HG02981 (cell line): ENCODE results near the gene UBXN6.

Source experiments
- ATAC-seq: cut with Tn5 transposase; IDR thresholded peaks from one replicate; pipeline ENCODE4 v1.9.1; 2021; ENCODE audit warnings: mild to moderate bottlenecking, moderate library complexity; ENCODE audit not compliant: unreplicated experiment

The UBXN6 gene, protein sequence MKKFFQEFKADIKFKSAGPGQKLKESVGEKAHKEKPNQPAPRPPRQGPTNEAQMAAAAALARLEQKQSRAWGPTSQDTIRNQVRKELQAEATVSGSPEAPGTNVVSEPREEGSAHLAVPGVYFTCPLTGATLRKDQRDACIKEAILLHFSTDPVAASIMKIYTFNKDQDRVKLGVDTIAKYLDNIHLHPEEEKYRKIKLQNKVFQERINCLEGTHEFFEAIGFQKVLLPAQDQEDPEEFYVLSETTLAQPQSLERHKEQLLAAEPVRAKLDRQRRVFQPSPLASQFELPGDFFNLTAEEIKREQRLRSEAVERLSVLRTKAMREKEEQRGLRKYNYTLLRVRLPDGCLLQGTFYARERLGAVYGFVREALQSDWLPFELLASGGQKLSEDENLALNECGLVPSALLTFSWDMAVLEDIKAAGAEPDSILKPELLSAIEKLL

DNA sequence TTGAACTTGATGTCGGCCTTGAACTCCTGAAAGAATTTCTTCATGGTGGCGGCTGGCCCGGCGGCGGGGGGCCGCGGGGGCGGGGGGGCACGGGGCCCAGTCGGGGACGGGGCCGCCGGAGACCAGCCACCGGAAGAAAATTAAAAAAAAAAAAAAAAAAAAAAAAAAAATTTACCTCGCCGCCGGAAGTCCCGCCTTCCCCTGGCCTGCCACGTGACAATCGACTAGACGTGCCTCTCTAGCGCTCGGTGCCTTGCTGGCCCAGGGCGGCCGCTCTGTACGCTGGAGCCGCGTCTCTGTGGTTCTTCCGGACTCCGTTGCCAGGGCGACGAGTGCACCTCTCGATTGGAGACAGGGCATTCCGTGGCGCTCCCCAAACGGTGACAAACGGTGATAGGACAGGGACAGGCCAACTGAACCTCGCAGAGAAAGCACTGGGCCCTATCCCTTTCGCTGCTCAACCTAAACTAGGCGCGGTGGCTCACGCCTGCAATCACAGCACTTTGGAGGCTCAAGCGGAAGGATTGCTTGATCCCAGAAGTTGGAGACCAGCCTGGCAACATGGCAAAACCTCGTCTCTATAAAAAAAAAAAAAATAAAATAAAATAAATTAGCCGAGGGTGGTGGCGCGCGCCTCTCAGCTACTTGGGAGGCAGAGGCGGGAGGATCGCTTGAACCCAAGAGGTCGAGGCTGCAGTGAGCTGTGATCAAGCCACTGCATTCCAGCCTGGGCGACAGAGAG lies at the start of gene UBXN6:
Gene UBXN6 (minus strand): TSS at position 141 of the 742 bp plus-strand sequence. CDS start 97 bp downstream, at position 44.
- ATAC-seq, result peak; percentile 79

DNA sequence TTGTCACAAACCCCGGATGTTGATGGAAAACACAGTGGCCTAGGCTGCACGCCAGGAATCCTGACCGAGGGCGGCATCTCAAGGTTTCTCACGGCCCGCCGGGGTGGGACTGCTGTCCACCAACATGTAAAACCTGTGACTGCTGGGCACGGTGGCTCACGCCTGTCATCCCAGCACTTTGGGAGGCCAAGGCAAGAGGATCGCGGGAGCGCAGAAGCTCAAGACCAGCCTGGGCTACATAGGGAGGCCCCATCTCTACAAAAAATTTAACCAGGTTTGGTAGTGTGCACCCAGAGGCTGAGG lies 49.5 kb upstream of the UBXN6 start:
- ATAC-seq, result no peak

DNA sequence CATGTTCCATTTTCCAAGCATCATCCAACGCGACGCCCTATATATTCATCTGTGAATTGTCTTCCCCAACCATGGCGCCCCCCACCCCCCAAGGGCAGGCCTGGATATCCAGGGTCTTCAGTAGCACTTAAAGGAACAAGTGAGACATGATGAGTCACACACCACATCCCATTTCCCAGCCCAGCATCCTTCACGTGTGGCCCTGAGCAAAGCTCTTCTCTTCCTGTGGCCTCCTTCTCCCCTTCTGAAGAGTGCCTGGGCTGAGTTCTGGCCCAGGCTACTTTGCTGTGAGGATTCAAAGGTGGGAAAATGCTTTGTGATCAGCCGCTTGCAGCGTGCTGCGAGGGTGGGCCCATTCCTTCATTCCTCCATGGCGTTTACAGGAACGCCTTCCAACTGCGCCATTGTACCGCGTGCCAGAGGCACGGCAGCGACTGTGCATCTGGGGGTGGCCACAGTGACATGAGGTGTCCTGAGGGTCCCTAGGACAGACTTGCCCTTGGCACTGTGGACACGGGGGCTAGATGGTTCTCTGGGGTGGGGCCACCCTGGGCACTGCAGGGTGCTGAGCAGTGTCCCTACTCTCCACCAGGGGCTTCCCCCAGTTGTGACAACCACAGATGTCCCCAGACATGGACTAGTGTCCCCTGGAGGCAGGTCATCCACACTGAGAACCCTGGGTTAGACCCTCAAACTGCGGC lies 49.0 kb upstream of the UBXN6 start:
- no peak for ATAC-seq

DNA sequence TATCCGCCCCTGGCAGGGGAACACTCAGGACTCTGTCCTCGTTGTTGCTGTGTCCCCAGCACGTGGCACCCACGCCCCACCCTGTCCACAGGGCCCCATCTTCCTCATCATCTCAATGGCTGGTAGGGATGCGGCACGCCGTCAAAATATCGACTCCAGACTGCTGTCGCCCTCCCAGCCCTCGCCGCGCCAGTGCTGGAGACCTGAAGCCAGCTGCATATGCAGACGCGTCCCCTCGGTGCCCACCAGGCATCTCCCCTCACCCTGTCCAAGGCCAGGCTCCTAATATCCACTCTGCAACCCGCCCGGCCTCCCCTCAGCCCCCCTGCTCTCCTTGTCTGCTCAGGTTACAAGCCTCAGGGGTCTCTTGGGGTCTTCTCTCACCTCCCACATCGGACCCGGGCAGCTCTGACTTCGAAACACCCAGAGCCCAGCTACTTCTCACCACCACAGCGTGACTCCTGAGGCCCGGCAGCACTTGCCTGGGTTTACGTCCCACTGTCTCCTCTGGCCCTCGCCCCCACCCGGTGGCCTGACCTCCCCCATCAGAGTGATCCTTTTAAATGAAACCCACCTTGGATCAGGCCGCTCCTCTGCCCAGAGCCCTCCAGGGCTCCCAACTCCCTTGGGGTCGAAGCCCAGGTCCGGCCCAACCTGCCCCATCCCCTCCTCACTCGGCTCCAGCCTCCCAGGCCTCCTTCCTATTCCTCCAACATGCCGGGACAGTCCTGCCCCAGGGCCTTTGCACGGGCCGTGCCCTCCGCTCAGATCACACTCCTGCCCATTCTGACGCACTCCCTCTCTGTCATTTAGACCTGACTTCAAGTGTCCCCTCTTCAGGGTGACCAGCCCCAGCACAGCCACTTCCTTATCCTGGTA lies 48.2 kb upstream of the UBXN6 start:
- no peak for ATAC-seq

DNA sequence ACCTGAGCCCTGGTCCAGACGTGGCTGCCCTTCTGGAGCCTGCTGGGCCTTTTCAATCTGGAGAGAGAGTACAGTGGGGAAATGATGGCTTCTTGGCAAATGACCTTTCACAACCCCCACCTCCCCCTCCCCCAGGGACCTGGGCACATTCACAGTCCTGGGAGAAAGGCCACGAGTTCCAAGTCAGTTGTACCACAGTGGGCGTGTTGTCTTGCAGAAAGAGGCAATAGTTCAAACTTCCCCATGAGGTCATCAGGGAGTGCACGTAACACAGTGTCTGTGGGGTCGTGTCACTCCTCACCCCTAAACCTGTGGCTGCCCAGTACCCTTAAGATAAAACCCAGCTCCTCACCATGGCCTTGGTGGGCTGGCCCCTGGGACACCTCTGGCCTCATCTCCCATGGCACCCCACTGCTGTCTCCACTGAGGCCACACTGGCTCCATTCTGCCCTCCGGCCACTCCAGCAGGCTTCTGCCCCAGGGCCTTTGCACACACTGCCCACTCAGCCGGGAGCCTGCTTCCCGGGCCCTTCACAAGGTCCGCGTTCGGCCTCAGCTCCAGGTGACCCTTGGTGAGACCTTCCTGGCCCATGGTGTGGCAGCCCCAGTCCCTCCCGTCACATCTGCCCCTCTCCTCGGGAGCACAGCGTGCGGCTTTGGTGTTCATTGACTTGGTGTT lies 47.4 kb upstream of the UBXN6 start:
- ATAC-seq, result no peak

DNA sequence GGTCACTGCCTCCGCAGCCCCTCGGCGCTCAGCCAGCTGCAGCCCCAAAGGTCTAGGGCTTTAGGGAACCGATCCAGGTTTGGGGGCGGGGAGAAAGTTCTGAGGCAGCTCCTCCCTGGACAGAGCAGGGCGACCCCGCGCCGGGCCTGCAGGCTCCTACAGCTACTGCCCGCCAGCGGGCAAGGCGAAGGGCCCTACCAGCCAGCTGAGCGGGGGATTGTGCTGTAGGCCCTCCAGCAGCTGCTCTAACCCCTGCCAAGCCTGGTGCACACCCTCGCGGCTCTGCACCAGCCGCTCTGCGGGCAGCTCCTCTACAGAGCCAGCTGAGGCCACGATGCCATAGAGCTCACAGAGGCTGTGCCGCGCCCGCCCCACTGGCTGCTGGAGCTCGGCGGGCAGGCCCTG lies 46.7 kb upstream of the UBXN6 start:
- no peak for ATAC-seq

DNA sequence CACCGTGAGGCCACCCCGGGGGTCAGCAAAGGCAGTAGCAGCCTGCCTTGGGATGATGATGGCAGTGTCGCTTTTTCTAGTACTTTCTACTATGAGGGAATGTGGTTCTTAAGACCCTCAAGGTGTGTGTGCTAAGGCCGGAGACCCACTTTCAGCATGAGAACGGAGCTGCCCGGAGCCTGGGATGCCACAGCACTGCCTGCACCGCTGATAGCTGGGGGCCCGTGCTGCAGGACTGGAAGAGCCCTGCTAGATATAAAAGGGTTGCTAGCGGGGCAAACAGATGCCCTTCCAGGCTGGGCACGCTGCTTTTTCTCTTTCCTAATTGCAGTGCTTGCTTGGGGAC lies 46.2 kb upstream of the UBXN6 start:
- no peak for ATAC-seq

DNA sequence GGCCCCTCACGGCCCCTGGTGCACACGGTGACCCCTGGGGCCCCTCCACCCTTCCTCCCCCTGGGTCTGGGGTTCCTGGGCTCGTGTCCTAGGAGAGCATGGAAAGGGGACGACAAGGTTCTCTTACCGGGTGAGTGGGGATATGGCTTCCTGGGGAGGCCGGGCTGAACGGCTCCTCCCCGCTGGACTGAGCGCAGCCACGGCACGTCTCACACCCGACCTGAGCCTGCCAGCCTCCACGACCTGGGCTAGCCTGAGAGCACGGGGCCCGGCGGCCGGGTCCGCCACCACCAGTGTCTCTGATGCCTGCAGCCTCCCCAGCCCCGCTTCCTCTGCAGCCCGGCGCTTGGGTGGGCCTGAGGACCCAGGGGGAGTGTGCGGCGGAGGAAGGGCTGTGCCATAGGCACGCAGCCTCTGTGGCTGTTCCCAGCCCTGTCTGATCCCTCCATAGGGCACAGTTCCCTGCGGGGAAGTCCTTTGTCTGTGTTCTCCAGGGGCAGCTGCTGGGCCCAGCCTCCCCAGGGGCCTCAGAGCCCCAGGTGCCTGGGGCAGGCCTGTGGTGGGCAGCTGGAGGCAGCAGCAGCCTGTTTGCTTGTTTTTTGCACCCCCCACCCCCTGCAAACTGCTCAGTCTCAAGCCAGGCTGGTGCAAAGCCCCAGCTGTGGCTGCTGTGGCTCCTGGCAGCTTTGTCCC lies 45.7 kb upstream of the UBXN6 start:
- no peak for ATAC-seq

DNA sequence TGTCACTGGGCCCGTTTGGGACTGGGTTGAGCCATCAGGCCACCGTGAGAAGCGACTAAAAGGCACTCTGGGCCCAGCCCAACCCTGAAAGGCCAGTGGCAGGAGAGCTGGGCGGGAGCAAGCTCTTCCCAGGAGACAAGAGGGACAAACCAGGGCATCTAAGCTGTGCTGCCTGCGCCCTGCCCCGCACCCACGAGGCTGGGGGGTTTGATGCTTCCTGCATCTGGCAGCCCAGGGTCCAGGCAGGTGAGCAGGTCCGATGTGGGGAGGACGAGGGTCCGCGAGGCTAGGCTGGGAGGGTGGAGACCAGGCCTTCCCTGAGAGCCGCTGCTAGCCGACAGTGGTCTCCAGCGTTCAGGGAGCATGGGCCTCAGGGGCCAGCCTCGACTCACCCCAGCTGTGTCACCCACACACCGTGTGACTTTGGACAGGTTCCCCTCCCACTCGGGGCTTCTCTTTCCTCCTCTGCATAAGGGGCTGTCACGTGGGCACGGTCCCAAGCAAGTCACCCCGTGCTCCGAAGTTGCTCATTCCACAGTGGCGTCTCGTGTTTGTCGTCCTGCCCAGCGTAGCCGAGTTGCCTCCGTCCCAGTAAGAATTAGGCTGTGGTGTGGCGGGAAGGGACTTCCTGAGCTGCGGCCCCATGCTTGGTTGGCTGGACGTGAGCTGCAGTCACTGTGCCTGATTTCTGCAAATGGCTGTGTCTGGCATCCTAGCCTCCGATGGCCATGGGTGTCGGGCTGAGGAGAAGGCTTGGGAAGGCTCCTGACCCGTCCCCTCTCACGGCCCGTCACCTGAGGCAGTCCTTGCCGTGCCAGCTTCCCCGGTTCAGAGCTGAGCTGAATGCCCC lies 44.9 kb upstream of the UBXN6 start:
- ATAC-seq, result no peak

DNA sequence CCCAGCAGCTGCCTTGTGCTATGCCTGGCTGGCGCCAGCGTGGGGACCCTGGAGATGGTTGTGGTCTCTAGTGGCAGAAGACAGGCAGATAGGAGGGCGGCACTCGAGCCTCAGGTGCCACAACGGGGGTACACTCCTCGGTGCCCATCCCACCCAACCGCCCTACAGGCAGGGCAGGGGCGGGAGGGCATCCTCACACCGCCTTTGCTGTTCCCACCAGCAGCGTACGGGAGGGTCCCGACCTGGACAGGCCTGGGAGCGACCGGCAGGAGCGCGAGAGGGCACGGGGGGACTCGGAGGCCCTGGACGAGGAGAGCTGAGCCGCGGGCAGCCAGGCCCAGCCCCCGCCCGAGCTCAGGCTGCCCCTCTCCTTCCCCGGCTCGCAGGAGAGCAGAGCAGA lies 44.1 kb upstream of the UBXN6 start:
- ATAC-seq, result no peak

DNA sequence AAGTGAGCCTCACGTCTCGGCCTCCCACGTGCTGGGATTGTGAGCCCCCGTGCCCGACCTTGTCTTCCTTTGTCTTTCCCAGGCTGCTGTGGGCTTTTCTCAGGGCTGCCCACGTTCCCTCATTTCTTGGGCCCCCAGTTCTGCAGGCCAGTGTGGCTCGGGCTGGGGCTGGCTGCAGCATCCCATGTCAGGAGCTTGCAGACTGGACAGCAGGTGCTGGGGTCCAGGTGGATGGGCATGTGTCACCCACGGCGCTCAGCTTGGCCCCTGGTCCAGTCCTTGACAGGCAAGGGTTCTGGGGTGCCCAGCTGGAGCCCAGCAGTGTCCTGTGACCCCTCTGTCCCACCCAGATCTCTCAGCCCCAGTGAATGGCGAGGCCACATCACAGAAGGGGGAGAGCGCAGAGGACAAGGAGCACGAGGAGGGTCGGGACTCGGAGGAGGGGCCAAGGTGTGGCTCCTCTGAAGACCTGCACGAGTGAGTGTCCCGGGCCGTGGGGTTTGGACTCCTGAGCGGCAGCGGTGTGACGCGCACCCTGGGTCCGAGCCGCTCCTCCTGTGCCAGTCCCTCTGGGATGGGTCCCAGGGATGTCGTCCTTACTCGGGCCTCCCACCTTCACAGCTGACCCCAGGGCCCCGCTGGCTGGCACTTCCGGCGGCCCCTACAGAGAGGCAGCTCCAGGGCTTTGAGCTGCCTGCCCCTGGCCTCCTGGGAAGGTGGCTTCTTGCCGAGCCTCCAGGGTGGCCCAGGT lies 43.4 kb upstream of the UBXN6 start:
- ATAC-seq, result no peak

DNA sequence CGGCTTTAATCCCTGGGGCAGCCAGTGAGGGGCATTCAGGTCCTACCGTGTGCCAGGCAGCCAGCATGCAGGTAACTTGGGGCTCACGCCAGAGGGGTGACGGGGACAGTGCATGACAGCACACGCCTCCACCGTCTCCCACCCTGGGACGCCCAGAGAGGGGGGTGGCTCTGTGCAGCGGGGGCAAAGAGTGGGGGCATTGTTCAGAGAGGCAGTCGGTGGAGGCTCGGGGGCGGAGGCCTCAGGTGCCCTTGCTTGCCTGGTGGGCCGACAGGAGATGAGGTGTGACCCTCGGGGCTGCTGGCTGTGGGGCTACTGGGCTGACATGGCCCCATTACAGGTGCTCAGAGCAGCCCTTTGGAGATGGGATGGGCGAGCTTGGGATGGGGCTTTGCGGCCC lies 42.3 kb upstream of the UBXN6 start:
- no peak for ATAC-seq

DNA sequence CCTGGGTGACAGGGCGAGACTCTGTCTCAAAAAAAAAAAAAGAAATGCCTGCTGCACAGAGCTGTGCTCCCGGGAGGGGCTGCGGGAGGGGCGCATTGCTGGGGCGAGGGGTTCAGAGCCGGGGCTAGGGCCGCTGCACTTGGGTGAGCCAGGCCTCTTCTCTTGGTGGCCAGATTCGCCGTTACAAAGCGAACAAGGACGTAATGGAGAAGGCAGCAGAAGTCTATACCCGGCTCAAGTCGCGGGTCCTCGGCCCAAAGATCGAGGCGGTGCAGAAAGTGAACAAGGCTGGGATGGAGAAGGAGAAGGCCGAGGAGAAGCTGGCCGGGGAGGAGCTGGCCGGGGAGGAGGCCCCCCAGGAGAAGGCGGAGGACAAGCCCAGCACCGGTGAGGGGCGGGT lies 41.7 kb upstream of the UBXN6 start:
- no peak for ATAC-seq

DNA sequence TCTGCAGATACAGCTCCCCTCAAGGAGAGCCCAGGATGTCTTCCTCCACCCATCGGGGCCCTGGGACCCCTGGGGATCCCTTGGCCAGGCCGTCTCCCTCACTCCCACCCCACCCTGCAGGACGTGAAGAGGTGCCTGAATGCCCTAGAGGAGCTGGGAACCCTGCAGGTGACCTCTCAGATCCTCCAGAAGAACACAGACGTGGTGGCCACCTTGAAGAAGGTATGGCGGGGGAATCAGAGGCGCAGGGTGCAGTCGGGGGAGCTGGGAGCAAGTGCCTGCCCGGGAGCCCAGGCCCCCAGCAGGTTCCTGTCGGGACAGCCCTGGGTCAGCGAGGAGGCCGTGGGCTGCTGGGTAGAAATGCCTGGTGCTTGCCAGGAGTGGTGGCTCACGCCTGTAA lies 41.1 kb upstream of the UBXN6 start:
- no peak for ATAC-seq

DNA sequence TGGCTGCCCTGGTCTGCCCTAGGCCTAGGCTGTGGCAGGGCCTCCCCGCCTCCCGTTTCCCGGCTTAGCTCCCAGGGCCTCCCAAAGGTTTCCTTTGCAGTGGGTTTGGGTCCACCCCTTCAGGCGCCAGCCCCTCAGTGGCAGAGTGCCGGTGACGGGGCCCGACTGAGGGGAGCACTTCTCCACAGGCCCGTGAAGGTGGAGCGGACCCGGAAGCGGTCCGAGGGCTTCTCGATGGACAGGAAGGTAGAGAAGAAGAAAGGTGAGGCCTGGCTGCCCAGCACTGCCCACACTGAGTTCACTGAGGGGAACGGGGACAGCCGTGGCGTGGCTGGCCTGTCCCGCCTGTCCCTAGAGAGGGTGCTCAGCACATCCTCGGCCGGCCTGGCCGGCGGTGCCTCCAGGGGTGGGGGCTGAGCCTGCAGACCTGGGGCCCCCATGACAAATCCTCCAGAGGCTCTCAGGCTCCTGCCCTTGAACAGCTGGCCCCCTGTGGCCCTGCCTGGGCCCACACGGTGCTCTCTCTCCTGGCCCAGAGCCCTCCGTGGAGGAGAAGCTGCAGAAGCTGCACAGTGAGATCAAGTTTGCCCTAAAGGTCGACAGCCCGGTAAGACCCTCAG lies 40.3 kb upstream of the UBXN6 start:
- ATAC-seq, result no peak

DNA sequence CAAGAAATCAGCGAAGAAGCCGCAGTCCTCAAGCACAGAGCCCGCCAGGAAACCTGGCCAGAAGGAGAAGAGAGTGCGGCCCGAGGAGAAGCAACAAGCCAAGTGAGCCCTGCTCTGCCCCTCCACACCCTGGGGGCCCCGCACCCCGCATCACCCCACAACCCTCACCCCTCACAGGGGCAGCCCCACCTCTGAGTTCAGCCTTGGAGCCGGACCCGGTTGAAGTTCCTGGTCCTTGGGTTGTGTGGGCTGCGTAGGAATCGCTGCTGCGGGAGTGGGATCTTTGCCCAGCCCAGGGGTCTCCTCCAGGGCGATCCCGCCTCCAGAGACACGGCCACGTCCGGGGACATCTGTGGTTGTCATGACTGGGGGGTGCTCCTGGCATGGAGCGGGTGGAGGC lies 38.7 kb upstream of the UBXN6 start:
- no peak for ATAC-seq

DNA sequence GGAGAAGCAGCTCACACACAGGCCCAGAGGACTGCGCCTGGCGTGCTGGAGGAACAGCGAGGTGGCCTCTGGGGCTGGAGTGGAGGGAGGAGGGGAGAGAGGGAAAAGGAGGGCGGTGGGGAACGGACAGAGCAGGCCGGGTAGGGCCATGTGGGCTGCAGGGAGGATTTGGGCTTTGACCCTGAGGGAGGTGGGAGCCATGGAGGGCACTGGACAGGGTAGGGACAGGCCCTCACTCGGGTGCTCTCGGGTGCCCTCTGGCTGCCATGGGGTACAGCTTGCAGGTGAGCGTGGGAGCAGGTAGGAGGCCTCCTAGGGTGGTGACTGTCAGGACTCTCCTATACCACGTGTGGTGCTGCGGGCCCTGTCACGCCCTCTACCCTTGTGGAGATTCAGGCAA lies 37.9 kb upstream of the UBXN6 start:
- no peak for ATAC-seq

DNA sequence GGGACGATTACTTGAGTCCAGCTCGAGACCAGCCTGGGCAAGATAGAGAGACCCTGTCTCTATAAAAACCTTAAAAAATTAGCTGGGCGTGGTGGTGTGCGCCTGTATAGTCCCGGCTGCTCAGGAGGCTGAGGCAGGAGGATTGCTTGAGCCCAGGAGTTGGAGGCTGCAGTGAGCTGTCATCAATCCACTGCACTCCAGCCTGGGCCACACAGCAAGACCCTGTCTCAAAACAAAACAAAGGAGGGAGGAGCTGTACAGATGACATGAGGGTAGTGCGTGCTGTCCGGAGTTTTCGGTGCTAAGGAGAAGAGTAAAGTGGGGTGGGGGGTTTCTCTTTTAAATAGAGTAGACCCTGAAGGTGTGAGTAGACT lies 37.1 kb upstream of the UBXN6 start:
- no peak for ATAC-seq
